Amygdala (tissue), 56 donors: ENCODE measurements around the gene INSYN2A.

Source experiments
- DNase-seq, 56 donors: peaks; one replicate each; lab custom pipeline; 2025; lab: John Stamatoyannopoulos, UW

INSYN2A gene, protein sequence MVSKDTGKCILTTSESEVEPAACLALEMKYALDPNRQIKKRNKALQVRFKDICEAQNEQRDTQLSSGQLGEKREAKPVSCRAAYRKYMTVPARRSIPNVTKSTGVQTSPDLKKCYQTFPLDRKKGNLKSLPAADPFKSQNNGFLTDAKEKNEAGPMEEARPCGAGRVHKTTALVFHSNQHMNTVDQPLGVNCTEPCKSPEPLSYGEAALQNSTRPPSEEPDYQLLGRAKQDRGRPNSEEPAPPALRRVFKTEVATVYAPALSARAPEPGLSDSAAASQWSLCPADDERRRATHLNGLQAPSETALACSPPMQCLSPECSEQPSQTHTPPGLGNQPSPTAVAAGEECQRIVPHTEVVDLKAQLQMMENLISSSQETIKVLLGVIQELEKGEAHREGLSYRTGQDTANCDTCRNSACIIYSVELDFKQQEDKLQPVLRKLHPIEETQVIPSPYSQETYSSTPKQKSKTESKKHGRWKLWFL

DNA sequence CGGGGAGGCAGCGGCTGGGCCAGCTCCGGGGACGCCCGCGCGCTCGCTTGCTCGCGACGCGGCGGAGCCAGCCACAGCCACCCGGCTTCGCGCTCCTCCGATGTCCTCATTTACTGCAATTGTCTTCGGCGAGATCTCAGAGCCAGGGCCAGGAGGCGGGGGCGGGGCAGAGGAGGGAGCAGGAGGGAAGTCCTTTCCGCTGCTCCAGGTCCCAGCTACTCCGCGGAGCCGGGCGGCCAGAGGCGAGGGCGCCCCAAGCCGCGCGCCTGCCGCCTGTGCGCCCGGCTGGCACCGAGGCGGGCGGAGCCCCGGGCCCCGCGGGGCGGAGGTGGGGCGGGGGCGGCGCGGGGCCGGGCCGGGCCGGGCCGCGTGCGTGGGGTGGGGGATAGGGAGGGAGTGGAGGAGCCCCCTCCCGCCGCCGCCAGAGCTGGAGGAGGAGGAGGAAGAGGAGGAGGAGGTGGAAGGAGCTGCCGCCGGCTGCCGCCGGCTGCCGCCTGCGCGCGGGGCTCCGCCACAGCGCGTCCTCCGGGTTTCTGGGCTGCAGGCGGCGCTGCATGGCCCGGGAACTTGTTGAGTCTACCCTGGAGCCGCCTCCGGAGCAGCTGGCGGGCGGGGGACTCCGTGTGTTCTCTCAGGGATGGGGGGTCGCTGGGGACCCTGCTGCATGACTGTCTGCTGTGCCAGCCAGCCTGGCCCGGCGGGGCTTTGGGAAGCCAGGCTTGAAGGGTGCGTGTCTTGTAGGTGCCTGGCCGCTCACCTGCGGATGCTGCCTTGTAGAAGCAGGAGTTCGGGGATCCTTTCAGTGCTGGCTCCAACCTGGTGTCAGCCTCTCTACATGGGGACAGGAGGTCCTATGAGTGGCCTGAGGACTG is at the start of gene INSYN2A:
TSS of gene INSYN2A (minus strand) at position 310 of the 872 bp plus-strand sequence. CDS start 20,196 bp downstream, outside the sequence.
- peak in 43 of 56 donors; percentile 2 to 71 (median 49) for DNase-seq

DNA sequence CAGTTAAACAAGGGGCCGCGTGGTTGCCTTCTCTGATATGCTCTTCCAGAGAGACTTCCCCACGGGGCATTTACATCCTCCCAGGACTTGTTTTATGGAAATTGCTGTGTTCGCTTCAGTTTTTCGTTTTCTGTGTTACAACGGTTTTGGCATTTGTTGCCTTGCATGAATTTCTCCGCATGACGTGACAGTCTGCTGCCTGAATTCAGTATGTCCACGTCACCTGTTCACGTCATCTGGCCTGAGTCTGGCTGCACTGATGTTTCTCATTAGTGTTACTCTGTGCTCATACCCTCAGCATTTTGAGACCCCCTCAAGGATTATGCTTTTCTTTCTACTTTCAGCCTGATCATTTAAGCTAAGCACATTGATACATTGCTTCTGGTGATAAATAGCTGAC is 49.1 kb upstream of the INSYN2A start:
- no peak for DNase-seq

DNA sequence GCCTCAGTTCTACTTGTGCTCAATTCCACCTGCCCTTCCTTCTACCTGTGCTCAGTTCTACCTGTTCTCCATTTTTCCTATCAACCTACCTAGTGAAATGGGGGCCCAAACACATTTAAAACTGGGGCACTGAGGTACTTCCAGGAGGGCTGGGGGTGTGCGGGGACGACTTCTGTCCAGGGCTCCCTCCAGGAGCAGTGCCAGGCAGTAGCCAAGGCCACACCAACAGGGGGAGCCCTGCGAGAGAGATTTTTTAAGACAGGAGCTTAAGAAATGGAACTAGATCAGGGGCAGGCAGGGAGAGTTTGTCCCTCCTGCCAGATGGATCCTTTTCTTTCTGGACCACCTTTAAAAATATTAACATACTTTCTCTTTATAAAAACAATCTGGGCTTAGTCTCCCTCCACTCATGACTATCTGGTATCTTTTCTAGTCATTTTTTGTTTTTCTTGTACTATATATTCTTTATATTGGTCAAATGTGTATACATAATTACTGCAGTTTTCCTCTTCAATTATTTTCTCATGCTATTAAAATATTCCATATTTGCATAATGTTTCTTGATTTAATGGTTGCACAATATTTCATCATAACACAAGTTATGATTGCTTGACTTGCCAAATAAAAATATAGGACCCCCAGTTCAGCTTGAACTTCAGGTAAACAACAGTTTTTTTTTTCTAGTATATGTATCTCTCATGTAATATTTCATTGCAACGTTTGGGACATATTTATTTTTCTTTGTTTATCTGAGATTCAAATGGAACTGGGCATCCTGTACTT is 47.3 kb upstream of the INSYN2A start:
- peak in 10 of 56 donors; percentile 3 to 50 (median 16) for DNase-seq

DNA sequence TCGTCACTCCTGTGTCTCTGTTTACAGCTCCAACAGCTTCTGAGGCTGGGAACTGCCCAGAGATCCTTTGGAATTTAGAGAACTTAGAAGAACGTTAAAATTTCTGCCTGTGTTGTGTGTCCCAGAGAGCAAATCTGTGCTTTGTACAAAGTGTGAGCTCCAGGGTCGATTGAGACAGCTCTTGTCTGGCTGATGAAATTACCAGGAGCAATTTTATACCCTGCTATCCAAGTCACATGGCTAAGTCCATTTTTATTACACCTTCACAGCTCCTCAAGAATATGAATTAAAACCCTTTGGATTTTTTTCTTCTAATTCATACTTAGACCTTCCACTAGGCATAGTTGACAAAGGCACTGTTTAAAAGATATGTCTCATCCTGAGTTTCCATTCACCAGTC is 46.5 kb upstream of the INSYN2A start:
- DNase-seq, result no peak

DNA sequence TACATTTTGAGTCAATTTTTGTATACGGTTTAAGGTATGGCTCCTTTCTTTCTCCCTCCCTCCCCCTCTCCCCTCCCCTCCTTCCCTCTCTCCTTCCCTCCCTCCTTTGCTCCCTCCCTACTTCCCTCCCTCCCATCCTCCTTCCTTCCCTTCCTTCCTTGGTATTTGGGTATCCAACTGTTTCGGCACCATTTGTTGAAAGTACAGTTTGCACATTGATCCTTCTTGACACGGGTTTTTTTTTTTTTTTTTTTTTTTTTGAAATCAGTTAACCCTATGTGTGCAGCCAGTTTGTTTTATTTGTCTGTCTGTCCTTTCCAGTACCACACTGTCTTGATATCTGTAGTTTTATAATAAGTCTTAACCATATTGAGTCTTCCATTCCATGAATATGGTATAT is 39.9 kb upstream of the INSYN2A start:
- no peak for DNase-seq

DNA sequence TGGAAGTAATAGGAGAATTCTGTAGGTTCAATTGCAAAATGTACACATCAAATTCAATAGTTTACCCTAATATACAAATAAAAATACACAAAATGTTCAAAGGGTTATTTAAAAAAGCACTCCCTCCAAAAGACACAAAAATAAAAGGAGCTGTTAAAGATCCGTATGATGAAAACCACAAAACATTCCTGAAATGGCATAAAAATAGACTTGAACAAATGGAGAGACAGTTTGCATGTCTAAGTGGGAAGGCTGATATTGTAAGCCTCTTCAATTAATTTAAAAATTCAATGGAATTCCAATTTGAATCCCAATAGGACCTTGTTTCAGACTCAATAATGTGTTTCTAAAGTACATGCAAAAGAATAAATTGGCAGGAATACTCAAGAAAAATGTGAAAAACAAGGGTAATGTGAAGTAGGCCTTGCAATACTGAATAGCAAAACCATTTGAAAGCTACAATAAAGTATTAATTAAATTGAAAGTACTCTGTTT is 38.0 kb upstream of the INSYN2A start:
- DNase-seq, result no peak

DNA sequence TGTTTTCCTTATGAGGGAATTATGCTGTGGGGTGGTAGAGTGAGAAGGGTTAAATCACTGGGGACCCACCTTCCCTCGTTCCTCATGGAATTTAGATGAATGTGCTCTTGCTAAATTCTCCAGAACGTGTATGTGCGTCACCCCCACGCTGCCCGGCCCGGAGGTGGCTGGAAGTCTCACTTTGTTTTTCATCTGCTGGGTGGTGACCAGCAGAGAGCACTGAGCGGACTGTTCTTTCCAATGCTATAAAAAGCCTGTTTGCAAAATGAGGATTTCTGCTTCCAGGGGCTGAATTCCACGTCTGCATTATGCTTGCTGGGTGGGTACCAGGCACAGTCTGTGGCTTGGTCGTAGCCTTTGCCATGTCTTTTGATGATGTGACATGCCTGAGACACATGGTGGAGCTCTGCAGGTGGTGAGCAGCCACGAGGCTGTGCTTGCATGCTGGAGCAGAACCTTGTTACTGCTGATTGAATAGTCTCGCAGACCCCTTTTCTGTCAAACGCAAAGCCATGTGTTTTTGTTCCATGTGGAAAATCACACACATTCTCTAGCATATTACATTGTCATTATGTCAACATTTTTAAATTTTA is 31.9 kb upstream of the INSYN2A start:
- peak in 16 of 56 donors; percentile 4 to 56 (median 25) for DNase-seq

DNA sequence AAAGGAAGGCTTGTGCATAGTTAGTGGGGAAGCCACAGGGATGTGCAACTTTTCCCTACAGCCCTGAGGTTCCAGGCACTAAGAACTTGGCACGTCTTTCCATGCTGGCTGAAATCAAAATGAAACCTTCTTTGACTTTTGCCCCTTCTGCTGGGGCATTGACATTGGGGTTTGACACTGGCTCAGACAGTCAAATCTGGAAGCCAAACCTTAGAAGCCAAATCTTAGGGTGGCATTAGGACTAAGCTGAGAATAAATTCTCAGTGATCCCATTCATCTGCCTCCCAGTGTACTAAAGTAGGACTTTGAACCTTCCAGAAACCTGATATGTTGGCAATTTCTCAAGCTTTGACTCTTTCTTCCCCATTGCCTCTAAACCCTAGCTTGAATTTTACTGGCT is 31.3 kb upstream of the INSYN2A start:
- no peak for DNase-seq

DNA sequence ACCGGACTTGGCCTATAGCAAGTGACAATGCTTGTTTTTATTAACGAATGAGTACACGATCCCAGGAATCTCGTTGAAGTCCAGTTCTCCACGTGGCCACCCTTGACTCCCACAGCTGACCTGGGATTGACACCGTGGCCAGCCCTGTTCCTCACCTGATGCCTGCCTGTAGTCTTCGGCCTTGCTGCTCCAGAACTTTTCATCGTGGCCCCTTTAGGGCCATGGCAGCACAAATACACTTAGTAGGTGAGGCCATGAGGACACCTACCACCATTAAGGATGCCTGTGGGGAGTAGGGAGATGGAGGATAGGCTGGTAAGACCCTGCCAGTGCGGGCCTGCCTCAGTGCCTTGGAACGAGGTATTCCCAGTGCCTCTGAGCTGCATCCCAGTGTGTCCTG is 30.6 kb upstream of the INSYN2A start:
- DNase-seq, result no peak

DNA sequence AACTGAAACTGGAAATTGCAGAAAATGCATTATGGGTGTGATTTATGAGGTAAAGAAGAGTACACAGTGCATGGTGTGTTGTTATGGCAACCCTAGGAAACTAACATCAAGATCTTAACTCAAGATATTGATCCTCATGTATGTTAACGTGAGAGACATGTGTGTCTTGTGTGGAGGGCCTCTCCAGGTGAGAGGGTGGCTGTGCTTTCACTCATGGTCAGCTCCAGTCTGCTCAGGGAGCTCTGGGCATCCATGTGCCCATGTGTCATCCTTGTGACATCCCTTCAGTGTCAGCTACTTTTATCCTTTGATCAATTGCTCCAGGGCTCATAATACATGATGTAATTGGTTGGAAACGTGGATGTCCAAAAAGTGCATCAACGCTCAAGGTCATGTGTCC is 24.9 kb upstream of the INSYN2A start:
- no peak for DNase-seq

DNA sequence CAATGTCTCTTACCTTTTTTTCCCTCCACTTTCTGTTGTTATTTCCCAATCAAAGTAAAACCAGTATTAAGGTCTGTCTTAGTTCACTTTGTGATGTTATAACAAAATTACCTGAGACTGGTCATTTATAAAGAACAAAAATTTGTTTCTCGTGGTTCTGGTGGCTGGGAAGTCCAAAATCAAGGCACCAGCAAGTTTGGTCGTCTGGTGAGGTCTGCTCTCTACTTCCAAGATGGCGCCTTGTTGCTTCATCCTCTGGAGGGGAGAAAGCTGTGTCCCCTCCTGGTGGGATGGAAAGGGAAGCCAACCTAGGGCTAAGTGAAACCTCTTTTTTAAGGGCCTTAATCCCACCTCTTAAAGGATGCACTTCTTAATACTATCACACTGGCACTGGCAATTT is 22.3 kb upstream of the INSYN2A start:
- no peak for DNase-seq

DNA sequence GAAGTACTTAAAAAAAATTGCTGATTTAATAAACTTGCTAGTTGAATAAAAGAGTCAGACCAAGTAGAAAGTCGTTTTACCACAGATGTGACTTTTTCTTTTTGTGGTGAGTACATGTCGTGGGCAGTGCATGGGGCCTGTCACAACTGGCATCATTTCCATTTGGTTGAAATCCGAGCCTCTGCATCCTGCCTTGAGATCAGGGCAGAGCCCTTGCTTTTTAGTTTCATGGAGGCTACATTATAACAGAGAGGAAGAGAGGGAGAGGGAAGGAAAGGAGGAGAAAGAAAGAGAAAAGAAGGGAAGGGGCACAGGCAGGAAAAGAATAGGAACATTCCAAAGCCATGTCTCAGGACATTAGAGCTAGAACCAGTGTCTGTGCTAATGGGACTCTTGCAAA is 20.4 kb upstream of the INSYN2A start:
- DNase-seq, result no peak

DNA sequence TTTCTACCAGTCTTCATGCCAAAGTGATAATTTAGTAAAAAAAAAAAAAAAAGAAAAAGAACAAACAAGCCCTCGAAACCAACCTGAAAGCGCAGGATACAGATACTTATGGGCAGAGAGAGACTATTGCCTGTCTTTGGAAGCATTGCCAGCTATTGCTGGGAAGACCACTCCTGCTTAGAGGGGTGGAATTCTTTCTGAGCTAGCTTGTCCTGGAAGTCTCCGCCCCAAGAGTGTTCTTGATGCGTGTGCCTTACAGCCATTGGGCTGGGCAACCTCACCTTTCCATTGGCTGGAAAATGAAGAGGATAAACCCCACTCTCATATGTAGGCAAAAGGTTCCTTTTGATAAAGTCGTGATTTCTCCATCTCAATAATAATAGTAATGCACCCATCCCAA is 19.9 kb upstream of the INSYN2A start:
- DNase-seq, result no peak

DNA sequence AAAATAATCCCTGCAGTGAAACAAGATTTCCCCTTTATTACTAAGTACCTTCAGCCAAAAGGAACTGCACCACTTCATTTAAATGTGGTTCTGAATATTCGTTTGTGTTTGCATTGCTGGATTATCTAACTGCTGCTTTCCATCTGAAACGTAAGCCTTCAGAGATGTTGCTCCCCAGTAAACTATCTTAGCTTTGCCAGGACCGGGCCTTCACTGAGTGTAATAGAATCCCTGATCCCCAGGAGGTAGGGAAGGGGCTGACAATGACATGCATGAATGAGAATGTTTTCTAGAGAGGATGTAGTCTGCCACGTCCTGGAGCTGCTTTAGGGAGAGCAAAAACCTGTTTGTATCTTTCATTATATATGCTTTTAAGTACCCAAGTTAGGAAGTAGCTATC is 19.5 kb upstream of the INSYN2A start:
- no peak for DNase-seq

DNA sequence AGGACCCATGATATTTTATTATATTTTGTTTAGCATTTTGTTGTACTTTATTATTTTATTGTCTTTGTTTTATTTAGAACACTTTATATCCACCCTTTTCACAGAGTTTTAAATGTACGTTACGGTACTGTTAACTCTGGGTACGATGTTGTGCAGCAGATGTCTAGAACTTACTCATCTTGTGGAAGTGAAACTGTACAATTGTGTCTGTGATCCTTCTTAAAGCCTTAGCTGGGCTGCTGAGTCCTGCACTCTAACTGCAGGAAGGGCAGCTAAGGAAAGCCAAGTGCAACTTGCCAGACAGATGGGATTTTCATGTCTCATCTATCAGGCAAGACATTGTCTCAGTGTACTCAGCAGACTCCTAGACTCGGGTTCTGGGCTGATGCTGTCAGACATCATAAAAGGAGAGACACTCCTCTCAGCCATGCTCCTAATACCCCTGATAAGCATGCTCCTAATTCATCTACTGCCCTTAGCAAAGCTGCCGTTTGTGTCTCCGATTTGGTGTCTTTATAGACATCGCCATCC is 14.6 kb upstream of the INSYN2A start:
- DNase-seq, result no peak

DNA sequence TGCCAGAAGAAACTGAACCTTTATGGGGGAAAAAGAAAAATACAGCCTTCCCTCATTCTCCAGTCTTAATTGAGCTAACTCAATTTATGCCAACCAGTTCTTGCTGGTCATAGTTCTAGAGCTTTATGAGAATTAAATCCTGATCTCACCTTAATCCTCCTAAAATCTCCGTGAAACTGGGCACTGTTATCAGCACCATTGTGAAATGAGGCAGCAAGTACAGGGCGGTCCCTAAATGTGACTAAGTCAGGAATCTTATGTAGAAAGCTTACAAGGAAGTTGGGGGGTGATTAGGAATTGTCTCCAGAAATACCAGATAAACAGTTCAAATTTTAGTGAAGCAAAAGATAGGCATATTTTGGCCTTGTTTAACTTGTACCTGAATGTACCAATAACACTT is 10.7 kb upstream of the INSYN2A start:
- no peak for DNase-seq

DNA sequence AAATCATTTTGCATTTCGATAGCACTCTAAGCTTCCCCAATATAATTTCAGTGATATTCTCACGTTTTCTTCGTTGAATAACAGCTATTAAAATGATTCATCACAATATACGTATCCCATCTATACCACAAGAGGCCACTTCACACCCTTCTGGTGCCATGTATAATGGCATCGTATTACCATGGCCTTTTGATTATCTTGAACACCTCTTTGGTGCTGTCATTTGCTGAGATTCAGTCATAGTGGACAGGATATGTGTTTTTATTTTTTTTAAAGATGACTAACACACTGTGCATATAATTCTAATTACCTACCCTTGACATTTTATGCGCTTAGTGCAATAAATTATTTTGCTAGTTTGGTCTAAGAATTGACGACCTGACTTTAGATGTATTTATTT is 6.7 kb upstream of the INSYN2A start:
- DNase-seq, result no peak

DNA sequence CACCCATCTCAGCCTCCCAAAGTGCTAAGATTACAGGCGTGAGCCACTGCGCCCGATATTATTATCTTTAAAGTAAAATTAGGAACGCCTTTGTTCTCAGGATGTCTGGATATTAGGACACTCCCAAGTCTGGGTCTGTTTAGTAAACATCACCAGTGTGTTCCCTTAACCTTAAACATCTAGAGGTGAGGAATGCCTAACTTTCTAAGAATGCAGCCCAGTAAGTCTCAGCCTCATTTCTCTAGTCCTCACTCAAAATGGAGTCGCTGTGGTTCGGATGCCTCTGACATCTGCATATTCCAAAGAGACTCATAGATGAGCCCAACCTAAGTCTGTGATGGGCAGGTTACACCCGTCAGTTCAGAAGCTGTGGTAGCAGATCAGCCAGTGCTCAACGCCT is 4.3 kb upstream of the INSYN2A start:
- DNase-seq, result no peak

DNA sequence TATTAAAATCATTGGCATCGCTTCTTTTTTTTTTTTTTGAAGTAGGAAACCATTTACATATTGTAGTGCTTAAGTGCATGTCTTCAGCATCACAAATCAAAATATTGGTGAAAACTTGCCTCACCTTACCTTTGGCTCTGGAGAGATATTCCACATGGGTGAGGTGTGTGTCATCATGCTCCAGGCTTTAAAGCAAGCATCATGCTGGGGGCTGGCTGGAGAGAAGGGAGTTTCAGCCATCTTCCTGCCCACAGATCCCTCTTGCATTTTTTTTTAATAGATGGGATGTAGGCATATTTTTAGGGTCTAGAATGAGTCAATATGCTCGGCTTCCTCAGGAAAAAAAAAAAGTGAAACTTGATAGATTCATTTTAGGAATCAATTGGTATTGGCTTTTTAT is 2.3 kb upstream of the INSYN2A start:
- DNase-seq, result no peak

DNA sequence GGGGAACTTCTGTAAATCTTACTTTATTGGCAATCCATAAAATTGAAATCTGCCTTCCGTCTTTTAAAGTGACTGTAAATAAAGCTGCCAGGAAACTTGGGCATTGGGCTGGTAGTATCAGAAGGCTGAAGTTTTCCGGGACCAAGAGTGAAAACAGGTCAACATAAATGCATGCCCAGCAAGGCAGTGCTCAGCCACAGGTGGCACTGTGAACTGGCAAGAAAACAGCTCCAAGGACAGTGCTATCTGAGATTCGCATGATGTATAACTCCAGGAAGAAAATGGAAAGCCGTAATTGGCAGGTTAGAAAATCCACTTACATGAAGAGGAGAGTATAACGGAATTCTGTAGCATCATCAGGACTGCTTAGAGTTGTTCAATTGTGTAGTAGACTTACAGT is 1.9 kb upstream of the INSYN2A start:
- DNase-seq, result no peak
